Amniotic epithelial cell (primary cell): ENCODE data around the gene HELZ2.
A peak's percentile ranks its signal among the peaks of the same experiment; 100 is the strongest.
"Not testable (repeated sequence)": the region's sequence is repeated elsewhere in the genome, so short reads cannot be mapped to it uniquely, and the experiment has no call there.

Experiments used
- DNase-seq: peaks from one replicate; pipeline ENCODE4 v3.0.0-alpha.2; 2010; ENCODE audit warnings: low read depth

The HELZ2 gene

DNA sequence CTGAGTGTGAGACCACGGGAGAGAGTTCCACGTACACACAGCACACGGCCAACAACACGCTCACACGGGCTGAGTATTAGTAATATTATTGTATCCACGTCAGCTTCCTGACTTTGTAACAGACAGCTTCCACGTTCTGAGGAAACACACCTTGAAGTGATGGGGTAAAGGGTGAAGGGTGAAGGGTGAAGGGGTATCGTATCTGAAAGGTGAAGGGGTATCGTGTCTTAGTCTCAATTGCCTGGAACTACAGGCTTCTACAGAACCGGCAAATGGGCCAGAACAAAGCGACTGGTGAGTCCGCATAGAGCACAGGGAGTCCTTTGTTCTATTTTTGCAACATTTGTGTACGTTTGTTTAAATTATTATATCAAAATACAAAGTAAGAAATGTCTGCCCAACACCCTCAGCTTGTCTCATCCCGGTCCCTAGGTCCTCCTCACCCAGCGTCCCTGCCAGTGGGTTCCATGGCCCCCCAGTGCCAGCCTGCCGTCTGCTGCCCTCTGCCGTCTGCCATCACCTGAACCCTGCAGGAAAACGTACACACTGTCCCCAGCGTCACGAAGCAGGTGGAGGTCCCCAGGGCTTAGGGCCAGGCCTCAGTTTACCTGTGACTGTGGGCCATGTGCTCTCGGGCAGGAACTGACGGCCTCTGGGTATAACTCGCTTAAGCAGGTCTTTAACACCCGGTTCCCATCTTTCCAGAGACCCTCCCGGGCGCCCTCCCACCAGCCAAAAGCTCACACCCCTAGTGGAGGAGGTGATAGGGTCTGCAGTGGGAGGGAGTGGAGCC lies 4.4 kb upstream of the HELZ2 start:
- DNase-seq: no peak

DNA sequence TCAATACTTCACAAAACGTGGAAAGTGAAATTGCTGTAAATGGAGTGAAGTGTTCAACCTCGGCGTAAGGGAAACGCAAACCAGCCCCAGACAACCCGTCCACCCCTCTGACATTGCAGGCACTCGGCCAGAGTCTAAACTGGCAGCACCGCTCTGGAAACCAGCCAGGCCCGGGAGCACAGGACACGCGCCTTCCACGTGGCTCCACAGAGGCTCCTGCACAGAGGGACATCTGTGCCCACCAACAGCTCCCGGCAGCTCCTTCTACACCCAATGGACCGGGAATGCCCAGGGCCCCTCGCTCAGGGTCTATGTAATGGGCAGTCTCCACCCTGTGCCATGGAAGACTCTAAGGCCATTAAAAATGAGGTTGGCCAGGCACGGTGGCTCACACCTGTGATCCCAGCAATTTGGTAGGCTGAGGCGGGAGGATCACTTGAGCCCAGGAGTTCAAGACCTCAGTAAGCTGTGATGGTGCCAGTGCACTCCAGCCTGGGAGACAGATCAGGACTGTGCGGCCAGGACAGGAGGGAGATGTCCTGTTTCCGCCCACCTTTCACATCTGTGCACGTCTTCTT lies 3.4 kb upstream of the HELZ2 start:
- no peak for DNase-seq

DNA sequence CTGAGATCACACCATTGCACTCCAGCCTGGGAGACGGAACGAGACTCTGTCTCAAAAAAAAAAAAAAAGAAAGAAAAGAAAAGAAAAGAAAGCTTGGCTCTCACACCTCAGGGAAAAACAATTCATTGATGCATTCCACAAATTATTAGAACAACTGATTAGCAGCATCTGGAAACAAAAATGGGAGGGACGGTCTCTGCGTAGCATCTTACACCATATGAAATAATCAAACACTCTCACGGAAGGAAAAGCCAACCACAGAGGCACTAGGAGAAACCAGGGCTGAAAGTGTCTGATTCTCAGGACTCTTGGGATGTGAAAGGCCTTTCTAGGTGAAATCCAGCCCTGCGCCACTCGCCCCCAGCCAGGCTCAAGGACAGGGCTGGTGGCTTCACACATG lies 2.3 kb upstream of the HELZ2 start:
- no peak for DNase-seq

DNA sequence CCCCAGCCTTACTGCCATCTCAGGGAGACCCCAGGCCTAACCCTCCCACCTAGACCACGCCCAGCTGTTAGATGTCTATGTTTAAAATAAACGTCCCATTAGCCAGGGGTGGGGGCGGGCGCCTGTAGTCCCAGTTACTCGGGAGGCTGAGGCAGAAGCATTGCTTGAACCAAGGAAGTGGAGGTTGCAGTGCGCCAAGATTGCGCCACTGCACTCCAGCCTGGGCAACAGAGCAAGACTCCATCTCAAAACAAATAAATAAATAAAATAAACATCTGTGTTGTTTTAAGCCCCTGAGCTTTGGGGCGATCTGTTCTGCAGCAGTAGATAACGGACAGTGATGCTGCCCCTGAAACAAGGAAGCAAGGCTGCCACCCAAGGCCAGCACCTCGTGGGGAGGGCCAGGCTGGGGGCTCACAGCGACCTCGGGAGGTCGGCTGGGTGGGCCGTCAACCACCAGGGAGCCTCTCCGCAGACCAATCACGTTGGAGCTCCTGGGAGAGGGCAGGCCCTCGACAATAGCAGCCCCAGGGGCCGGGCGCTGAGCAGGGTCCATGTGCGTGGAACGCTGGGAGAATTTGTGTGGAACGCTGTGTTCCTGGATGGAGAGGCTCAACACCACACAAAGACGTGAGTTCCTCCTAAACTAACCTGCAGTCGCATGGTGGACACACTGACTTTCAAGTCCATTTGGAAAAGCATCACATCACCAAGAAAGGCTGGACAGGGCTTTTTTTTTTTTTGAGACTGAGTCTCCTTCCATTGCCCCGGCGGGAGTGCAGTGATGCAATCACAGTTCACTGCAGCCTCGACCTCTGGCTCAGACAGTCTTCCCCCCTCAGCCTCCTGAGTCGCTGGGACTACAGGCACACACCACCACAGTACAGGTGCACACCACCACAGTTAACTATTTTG lies 1.0 kb upstream of the HELZ2 start:
- DNase-seq: peak; percentile 31

DNA sequence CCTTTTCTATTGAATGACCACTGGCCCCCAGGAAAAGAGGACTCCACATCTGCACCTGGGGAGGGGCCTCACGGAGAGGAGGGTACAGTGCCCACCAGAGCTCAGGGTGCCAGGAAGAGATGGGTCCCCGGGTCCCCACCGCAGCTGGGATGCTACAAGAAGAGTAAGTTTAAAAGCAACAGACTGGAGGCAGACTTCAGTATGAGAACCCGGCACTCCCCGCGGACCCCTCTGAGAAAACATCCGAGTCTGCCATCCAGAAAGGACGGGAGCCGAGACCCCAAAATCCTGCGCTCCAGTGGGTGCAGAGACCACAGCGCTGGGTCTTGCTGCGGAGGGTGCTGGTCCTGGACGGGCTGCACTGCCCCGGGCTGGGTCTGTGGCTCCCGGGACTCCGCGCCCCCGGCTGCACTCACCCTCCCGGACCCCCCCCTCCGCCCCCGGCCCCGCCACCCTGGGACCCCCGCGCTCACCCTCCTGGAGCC lies 350 bp downstream of the HELZ2 start:
- DNase-seq: no peak

DNA sequence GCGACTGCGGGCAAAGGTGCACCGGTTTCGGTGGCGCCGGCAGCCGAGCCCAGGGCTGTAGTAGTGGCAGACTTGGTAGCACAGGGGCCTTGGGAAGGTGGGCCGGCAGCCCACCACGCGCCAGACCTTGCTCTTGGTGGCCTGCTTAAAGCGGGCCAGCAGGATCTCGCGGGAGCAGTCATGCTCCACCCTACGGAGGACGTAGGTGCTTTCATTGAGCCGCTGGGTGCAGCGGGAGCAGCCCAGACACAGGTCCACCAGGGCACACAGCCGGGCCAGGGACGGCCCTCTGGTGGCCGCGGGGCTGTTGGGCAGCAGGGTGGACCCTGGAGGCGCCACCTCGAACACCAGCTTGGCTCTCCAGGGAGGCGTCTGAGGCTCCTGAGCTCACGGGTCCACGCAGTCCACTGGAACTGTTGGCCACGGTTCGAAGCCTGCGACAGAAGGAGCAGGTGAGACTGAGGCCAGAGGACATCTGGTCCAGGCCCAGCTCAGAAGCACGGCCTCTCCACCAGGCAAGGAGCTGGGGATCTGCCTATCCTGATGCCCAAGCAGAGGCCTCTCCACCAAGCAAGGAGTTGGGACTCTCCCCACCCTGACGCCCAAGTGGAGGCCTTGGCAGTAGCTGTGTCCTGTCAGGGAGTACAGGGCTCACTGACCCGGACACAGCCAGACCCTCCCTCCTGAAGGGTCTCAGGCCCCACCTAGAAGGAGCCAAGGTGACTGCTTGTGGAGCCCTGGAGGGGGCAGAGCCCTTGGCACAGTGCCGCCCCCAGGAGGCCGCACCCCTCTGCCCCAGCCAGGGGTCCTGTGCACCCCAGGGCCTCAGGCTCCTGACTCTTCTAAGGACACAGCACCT lies 1.0 kb downstream of the HELZ2 start:
- no peak for DNase-seq

DNA sequence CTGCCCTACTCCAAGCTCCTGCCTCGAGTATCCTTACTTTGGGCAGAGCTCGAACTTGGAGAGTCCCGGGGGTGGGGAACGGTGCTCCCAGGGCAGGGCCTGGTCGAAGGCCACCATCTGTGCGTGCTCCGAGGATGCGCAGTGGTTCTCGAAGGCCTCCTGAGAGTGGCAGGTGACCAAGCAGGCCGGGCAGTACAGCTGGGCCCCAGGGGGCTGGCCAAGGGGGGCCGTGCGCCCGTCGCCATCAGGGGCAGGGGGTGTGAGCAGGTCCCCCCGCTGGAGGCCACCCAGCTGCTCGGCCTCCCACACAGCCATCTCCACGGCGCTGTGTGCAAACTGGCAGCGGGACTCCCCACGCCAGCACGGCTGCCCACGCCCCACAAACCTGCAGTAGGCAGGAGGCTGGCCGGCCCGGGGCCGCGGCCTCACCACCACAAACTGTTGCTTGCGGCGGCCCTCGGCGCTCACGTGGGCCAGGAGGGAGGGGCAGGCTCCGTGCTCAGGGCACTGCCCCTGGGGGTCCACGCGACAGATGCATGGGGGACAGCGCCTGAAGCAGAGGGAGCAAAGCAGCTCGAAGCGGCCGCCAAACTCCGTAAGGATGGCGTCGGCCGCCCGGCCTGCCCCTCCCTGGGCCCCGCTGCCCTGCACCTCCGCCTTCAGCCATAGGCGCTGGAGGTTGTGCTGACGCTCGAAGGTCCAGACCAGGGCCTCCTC lies 1.8 kb downstream of the HELZ2 start:
- DNase-seq: no peak

DNA sequence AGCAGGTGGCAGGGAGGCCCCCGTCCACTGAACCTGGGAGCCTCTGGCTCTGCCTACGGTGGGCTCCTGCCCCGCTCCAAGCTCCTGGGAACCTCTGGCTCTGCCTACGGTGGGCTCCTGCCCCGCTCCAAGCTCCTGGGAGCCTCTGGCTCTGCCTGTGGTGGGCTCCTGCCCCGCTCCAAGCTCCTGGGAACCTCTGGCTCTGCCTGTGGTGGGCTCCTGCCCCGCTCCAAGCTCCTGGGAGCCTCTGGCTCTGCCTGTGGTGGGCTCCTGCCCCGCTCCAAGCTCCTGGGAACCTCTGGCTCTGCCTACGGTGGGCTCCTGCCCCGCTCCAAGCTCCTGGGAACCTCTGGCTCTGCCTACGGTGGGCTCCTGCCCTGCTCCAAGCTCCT lies 3.0 kb downstream of the HELZ2 start:
- DNase-seq: not testable (repeated sequence)

DNA sequence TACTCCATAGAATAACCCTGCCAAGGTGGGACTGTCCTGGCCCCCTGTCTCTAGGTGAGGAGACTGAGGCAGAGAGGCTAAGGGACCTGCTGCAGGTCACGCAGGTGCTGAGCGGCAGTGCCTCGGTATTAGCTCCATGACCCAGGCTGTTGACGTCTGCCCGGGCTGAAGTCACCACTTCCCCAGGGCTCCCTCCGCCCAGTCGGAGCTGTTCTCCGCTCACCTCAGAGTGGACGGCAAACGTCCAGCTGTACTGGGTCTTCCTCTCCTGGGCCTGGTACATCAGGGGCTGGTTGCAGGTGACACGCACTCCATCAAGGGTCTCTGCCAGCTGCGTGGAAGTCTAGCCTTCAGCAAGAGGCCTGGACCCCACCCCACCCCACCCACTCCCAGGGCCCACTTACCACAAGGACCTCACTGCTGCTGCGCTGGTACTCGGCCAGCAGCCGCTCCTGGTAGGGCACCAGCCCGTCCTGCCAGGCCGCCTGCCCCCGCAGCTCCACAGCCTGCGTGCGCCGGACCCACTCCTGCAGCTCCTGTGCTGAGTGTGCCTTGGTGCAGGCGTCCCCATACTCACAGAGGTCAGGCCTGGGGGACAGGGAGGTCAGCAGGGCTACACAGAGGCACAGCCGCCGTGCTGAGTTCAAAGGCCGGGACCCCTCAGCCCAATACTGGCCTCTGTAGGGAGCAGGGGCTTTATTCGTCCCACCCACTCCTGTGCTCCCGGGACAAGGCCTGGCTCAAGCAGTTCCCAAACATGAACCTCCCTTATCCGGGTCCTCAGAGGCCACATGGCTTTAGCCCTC lies 3.6 kb downstream of the HELZ2 start:
- no peak for DNase-seq

DNA sequence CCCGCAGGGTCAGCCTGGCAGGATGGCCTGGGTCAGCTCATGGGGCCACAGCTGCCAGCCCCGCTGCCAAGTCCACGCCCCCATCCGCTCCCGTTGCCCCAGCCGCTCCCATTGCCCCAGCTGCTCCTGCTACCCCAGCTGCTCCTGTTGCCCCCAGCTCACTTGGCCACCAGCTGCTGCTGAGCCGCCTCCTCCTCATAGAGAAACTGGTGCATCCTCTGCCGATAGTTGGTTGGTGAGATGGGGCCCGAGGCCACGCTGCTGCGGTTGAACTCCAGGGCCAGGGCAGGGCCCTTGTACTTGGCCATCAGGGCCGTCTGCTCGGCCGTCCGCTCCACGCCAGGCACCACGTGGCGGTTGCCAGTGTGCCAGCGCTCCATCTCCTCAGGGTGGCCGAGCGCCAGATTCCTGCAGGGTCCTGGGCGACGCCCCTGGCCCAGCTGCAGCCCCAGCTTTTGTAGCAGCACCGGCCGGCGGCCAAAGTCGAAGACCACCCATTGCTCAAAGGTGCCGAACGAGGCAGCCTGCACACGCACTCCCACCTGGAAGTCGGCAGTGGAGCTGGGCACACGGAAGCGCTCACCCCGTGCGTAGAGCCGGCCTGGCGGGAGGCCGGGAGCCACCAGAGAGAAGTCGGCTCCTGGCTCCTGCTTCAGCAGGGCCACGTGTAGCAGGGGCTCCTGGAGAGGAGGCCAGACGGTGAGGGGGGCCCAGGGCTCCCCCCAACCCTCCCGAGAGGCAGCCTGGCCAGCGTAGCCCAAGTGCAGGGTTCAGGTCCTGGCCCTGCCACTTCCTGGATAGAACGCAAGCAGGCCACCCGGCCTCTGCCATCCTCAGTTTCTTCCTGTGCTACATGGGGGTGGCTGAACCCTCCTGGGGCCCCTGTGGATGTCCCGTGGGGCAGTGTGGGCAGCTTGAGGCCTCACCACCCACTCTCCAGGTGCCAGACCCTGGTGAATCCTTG lies 4.8 kb downstream of the HELZ2 start:
- DNase-seq: no peak

DNA sequence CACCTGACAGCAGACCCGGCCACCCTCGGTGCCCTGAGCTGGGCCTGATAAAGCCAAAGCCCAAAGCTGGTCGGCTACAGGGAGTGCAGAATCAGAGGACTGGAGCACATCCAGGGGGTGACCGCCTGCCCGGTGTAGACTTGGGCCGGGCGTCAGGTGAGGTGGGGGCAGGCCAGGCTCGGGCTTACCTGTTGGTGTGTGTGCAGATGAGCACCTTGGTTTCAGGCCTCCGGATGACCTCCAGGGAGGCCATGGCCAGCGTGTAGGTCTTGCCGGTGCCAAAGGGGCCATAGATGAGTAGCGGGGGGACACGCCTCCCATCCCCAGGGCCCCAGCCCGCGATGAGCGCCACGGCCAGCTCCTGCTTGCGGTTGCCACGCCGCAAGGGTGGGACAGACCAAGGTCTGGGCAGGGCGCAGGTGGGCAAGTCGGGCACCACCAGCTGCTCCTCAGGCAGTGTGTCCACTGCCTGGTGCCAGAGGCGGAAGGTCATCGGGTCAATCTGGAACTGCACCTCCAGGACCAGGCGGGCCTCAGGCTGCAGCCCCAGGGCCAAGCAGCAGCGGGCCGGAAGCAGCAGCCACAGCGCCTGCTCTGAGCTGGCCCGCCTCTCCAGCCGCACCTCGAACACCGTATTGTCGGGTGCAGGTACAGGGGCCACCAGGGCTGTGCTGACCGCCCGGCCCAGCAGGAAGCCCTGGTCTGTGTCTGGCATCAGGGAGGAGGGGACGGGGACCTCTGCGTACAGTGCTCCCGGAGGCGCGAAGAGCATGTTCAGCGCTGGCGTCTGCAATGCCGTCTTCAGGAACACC lies 5.7 kb downstream of the HELZ2 start:
- DNase-seq: no peak

DNA sequence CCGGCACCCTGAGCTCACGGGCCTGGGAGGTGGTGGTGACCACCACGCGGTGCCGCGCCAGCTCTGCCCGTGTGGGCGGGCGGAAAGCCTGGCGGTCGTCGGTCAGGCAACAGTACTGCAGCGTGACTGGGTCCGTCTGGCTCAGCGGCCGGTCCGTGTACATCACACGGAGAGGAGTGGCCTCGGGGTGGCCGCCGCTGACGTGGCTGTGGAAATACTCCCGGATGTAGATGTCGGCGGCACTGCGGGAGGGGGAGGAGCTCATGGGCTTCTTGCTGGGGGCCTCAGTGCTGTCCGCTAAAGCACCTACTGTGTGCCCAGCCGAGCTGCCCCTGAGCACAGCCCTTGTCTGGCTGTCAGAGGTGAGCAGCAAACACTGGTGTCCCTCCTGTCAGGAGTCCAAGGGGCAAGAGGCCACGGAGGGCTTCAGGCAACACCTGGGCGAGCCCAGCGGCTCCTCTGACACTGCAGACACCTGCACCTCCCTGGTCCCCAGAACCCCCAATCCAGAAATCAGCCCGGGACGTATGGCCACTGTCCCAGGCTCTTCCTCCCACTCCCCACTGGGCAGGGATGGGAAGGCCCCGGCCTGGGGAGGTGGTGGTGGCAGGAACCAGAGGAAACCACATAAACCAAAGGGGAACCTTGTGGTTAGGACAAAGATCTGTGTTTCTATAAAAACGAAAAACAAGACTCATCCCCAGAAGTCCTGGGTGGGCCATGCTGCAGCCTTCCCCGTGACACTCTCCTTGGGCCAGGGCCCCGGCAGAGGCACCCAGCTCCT lies 6.5 kb downstream of the HELZ2 start:
- DNase-seq: peak; percentile 52

DNA sequence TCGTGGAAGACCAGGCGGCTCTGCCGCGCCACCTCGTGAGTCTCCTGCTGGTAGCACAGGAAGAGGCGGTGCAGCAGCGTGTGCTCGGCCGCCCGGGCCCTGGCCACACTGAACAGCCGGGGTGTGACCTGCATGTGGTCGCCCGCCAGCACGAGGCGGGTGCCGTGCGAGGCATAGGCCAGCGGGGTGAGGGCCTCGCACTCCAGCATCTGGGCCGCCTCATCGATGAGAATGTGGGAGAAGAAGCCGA lies 7.0 kb downstream of the HELZ2 start:
- no peak for DNase-seq

DNA sequence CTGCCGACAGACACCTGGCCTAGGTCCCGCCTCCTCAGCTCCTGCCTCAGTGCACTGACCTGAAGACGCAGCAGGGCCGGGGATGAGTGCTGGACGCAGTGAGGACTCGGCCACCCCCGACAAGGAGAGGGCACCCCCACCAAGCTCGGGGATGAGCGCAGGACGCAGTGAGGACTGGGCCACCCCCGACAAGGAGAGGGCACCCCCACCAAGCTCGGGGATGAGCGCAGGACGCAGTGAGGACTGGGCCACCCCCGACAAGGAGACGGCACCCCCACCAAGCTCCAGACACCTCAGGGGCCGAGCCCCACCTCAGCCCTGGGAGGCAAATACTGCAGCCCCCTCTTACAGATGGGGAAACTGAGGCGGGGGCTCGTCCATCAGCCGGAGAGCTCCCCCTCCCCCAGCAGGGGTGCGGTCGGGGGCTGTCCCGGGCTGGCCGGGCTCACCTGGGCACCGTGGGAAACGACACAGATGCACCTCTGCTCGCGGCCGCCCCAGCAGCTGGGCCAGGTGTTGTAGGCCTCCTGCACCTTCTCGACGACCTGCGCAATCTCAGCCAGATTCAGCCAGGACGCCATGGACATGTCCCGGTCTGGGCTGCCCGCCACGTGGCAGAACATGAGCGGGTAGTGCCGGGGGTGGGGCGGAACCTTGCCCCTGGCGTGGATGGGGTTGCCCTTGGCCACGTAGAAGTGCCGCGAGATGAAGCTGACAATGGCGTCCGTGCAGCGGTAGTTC lies 7.5 kb downstream of the HELZ2 start:
- DNase-seq: no peak

DNA sequence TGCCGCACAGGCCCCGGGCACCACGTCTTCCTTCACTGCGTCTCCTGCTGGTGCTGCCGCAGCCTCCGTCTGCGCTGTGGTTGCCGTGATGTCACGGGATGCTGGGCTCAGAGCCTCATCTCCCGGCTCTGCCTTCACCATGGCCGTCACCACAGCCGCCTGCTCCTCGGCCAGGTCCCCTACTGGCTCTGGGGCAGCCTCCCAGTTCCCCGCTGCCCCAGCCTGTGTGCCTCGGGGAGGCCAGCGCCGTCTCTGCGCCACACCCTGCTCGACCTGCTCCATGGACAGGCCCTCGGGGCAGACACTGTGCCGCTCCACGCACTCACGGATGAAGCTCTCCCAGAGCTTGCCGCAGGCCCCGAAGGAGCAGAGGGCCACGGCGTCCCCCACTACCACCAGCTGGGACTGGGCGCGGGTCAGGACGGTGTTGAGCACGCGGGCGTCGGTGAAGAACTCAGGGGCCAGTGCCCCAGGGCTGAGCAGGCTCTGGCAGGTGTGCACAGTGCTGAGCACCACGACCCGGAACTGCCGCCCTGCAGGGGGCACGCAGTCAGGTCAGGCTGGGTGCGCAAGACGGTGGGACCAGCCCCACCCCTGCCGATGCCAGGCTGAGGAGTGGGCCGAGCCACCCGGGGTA lies 8.2 kb downstream of the HELZ2 start:
- no peak for DNase-seq

DNA sequence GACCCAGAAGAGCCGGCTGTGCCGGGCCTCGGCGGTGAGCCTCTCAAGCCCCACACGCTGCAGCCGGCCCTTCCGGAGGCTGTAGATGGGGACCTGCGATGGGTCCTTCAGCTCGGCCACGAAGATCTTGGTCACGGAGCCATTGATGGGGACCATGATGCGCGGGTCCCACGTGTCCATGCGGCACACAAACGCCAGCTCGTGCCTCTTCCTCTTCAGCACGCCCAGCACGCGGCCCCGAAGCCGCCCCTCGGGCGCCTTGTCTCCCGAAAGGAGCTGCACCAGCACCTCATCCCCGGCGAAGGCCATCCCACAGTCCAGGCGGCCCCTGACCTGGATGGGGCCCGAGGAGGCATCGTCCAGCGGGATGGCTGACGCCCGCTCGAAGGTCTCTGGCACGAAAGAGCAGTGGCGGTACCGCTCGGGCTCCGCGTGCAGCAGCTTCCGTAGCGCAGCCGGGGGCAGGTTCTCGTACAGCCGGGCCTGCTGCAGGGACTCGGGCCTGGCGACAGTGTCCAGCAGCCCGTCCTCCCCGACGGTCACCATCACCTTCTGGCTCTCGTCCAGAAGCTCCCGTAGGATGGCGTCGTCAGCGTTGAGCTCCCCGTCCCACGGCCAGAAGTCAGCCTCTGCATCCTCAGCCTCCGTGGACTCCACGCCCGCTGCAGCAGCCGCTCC lies 8.9 kb downstream of the HELZ2 start:
- no peak for DNase-seq
